ENCODE results near the gene OSBPL10.
"Not testable (repeated sequence)": the region's sequence is repeated elsewhere in the genome, so short reads cannot be mapped to it uniquely, and the experiment has no call there.

Gene OSBPL10

DNA sequence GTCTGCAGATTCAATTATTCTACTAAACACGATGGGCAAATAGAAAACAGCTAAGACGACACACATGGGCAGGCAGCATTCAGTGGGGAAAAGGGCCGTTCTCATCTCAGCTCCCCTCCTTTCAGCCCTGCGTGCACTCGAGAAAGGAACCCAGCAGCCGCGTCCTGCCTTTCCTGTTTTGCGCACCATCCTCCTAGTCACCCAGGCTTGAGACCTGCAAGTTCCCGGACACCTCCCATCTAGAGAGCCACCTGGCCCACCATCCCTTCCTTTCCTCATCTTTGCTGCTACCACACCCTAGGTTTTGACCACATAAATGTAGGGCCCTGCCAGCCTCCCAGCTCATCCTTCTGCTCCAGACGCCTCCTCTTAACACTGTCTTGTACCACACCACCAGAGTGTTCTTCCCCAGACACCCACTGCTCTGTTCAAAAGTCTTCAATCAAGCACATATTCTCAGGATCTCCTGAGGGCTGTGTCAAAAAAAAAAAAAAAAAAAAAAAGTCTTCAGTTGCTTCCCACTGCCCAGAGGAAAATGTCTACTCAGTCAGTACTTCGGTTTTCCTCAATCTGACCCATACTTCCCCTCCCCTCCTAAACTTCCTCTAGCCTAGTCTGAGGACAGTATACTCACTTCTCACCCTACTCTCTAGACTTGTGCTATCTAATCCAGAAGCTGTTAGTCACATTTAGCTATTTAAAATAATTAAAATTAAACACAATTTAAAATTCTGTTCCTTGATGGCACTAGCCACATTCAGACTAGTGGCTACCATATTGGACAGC, 266.4 kb downstream of the OSBPL10 start:
- in situ Hi-C loops (cut with MboI; ENCODE audit: low sequenced_read_pairs) = no loop called here

DNA sequence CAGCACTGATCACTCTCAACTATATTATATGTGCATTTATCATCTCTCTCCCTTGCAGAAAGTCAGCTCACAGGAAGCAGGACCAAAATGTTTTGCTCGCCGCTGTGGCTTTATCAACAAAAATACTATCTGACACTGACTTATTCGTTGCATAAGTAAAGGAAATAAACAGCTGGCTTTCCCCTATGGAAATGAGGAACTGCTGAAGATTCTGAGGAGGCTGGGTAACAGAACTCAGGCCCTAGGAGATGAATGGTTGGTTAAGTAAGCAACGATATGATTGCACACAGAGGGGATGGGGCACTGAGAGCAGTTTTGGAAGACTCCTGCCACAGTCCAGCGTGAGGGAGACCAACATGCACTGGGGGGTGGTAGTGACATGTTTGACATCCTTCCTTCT, 267.2 kb downstream of the OSBPL10 start:
- in situ Hi-C loops (cut with MboI; ENCODE audit: low sequenced_read_pairs) = no loop called here

DNA sequence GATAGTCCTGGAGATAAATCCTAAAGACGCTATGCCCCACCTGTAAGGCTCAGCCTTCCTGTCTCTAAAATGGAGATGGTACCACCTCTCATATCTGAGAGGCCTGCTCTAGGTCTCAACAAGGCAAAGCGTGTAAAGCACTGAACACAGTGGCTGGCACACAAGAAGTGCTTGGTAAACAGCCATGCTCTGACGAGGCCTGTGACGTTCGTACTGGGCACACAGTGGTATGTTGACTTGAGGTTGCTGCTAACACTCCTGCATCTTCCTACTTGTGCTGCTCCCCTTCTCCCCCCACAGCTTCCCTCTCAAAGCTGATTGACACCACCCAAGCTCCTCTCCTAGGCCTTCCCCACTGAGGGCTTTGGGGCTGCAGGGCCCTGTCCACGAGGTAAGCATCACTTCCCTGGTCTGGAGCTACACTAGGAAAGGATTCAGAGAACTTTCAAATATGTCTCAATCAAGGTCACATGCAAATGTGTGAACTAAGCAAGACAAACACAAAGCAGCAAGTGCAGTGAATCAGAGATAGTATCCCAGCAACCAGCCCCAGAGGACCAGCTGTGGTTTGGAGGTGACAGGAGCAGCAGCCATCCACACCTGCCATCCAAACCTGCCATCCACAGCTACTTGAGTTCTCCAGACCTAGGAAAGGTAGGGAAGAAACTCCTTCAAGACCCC, 270.8 kb downstream of the OSBPL10 start:
- in situ Hi-C loops (cut with MboI; ENCODE audit: low sequenced_read_pairs) = no loop called here

DNA sequence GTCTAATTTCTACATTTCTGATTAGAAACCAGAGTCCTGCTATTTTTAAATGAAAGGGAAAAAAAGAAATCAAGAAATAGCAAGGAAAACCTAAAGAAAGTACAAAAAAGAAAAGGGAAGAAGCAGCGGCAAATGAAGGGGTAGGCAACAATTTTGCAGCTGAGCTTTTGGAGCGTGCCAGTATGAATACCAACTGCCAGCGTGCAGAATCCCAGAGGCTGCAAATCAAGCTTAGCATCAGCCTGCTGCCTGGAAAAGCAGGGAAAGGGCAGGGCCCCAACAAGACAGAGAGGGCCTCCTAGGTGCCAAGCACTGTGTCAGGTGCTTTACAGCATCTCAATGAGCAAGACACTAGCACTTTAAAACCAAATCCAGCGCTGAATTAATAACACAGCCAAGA, 271.5 kb downstream of the OSBPL10 start:
- in situ Hi-C loops (cut with MboI; ENCODE audit: low sequenced_read_pairs) = no loop called here

DNA sequence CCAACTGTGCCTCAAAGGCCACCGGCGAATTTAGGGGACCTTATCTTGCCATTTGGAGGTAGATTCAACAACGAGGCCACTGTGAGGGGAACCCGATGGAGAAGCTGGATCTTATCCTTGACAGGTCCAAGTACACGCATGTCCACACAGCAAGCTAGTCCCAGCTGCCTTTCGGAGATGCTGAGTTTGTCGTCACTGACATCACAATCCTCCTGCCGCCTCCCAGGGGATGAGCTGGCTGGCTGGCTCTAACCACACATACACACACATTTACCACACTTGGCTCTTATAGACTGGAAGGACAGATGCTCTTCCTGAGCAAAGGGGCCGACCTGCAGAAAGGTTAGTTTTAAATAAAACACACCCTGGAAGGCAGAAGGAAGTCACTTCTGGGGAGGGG, 272.1 kb downstream of the OSBPL10 start:
- in situ Hi-C loops (cut with MboI; ENCODE audit: low sequenced_read_pairs) = no loop called here

DNA sequence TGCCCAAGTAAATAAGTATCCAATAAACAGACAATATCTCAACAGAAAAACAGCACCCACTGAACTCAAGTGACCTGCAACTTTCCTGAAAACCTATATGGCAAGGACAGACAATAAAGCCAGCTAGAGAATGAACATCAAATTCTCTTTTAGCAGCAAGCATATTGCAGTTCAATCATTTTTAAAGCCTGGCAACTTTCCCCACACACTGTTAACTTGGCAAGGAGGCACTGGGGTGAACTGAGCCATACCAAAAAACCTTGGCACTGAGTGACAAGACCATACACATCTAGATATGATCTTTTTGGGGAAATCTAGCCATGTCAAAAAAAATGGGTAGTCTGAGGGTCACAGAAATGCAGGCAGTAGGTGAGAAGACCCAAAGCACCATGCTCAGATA, 273.8 kb downstream of the OSBPL10 start:
- in situ Hi-C loops (cut with MboI; ENCODE audit: low sequenced_read_pairs) = no loop called here

DNA sequence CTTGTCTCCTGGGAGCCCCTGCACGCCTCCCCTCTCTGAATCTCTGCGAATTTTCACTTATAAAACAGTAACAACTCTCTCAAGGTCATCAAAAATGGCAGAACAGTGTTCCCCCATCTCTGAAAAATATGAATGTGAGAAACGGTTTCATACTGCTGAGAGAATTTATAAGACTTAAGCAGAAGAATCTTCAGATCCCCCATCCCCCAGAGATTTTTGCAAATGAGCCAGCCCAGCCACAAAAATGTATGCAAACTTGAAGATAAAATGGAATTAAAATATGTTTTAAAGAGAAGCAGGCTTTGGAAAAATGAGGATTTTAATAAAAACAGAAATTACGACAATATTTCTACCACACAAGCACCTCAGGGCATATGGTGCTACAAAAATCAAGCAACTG, 275.3 kb downstream of the OSBPL10 start:
- in situ Hi-C loops (cut with MboI; ENCODE audit: low sequenced_read_pairs) = no loop called here

DNA sequence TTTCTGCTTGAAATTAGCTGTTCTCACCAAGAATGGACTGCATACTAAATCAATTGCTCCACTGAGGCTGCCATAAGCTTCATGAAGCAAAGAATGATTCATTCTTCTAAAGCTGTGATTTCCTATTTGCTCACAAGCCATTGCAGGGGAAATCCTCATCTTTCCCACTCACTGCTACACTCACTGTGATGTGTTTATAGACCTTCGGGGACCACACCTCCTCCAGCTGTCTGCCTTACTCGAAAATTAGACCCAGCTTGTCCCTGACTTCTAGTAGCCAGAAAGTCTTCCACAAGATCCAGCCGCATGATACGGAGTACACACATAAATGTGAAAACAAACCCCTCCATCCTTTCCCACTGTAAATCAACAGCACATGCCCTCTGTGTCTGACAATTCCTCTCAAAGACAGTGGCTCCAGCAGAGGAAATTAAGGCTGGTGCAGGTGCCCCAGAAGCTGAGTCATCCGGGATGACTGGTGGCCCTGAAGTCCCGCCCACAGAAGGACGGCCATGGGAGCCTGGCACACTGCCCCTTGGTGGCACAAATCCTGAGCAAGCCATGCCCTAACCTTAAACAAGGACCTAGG, 276.4 kb downstream of the OSBPL10 start:
- in situ Hi-C loops (cut with MboI; ENCODE audit: low sequenced_read_pairs) = no loop called here

DNA sequence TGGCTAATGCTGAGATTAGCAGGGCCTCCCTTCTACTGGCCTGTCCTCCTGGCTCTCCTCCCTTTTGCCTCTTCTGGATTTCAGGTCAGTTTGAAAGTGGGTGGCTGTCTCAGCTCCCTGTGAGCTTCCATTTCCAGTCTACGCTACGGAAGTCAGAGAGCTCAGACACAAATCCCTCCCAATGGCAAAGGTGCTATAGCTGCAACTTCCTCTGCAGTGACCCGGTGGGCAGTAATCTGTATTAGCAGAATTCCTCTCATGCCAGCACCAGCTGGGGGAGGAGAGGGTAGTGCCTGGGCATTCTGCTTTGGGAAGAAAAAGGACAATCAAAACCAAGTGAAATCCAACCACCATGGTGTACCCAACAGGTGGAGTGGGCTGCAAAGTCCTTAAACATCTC, 276.9 kb downstream of the OSBPL10 start:
- in situ Hi-C loops (cut with MboI; ENCODE audit: low sequenced_read_pairs) = no loop called here

DNA sequence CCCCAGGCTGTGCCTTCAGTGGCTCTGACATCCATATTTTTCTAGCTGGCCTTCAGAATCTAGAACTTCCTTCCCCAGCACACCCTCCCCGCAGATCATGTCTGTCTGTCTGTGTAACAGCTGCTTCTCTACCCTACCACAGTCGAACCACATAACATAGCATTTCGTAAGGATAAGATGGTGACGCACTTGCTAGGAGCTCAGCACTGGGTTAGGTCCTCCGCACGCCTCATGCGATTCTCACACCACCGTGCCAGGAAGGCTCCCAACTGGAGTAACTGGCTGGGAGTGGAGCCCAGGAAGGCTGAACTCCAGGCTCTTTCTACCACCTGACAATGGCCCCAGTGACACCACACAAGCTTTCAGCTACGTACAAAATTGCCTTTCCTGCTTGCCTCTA, 279.8 kb downstream of the OSBPL10 start:
- in situ Hi-C loops (cut with MboI; ENCODE audit: low sequenced_read_pairs) = no loop called here

DNA sequence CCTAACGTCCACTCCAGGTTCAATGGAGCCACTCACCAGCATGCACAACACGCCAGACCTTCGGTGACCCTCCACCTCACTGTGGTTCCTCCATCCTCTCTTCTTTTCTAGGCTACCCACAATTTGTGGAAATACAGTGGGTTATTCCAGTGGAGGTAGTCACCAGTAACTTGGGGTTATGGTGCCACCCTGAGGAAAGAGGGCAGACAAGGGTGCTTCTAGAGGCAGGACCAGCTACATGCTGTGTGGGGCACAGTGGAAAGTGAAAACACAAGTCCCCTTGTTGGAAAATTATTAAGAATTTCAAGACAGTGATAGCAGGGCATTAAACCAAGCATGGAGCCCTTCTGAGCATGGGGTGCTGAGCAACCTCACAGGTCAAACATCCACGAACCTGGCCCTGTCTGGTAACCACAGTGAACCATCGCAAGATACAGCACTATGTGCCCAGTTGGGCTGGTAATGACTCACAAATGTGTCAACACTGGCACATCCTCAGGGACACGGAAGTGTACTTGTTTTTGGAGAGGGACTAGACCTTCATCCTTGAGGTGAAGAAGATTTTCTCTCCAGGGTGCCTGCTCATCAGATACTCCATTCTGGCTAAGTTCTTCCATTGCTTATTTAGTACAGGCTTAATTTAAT, 281.6 kb downstream of the OSBPL10 start:
- in situ Hi-C loops (cut with MboI; ENCODE audit: low sequenced_read_pairs) = no loop called here

DNA sequence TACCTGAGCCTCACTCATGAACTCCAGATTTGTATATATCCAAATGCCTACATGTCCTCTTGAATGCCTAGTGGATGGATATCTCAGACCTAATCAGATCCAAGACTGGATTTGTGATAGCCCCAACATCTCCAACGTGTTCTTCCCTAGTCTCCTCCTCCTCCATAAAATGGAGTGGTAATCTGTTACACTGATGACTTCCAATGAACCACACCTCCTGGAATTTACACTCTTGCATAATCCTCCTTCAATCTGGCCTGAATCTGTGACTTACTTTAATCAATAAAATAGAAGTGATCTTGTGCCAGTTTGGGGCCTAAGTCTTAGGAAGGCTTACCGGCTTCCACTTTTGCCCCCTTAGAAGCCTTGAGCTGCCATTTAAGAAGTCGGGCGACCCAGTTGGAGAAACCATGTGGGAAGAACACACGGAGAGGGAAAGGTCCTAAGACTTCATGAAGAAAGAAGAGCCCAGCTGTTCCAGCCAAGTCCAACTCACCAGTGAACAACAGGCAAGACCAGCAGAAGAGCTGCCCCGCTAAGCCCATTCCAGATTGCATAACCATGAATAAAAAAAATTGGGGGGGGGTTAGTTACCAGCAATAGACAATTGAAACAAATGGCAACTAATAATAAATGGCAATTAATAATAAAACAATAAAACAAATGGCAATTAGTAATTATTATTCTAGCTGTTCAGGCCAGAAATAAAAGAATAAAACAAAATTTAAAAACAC, 284.1 kb downstream of the OSBPL10 start:
- in situ Hi-C loops (cut with MboI; ENCODE audit: low sequenced_read_pairs) = no loop called here

DNA sequence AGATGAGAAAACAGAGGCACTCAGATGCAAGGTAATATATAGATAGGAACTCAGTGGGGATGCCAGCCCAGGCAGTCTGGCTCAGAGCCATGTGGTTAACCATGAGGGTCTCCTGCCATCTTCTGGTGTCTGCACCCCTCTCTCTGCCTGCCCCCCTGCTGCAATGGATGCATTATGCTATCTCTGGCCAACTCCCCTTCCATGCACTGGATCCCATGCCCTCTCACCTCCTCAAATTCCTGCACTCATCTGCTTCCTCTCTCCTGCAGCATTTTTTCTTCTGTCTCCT, 285.1 kb downstream of the OSBPL10 start:
- in situ Hi-C loops (cut with MboI; ENCODE audit: low sequenced_read_pairs) = no loop called here

DNA sequence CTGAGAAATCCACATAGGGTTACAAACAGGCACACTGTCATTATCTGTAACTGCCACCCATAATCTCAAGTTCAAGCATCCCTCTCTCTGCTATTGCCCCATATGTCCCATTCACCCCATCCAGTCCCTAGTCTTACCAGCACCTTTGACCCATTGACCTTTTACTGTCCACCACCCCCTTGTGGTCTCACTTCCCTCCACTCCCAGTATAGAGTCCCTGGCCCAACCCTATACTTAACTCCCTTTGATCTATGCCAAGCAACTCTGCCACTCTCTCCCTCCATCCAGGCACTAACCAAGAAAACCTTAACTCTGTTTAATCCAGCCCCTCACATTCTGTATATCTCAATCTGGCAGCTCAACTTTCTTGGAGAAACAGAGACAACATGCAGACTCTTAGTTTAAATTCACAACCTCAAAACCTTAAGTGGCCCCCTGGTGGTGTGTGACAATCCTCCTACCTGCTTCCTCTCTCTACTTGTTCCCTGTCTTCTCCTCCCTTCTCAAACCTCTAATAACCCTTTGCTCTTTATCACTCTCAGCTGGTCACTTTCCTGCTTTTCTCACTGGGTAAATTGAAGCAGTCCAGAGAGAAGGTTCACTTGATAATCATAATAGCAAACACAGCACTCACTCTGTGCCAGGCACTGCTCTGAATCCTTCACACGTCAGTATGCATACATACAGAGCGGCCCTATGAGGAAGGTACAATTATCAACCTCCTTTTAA, 285.6 kb downstream of the OSBPL10 start:
- in situ Hi-C loops (cut with MboI; ENCODE audit: low sequenced_read_pairs) = no loop called here

DNA sequence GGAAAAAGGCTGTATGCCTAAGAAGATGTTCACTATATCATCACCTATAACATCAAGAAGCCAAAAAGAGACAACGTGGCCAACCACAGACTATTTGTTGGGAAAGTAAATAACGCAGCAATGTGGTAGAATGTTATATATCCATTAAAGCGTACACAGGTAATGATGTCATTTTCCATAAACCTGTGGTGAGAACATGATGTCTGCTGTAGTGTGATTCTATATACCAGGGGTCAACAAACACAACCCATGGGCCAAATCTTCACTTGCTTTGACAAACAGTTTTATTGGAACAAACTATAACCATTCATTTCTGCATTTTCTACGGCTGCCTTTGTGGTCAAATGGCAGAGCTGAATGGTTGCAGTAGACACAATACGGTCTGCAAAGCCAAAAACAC, 287.7 kb downstream of the OSBPL10 start:
- in situ Hi-C loops (cut with MboI; ENCODE audit: low sequenced_read_pairs) = no loop called here

DNA sequence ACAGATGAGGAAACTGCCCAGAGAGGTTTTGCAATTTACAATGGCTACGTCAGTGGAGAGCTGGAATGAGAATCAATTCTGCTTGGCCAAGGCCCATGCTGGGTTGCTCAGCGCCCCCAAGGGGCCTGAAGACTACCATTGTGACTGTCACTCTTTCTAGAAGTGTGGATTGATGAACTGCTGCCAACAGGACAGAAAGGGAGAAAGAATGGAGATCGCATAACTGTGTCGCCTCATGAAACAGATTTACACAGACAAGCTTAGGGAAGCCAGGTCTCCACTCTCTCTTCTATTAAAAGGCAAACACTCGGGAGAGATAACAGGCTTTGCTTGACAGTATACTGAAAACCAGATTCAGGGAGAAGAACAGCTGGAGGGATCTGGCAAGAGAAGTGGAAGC, 288.3 kb downstream of the OSBPL10 start:
- in situ Hi-C loops (cut with MboI; ENCODE audit: low sequenced_read_pairs) = no loop called here

DNA sequence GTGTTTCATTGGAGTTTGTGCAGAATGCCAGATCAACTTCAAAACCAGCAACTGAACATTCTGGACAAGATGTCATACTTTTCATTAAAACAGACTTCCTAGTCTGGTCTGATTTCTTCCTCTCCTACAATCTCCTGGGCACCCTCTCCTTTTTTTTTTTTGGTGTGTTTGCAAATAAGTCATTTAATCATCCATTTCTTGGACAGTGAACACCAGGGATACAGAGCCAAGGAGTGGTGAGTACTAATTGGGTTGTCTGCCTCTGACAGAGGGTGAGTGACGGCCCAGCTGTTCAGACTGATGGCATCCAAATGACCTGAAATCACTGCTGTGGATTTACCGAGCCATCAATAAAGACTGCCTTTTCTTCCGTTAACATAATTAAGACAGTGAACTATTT, 290.3 kb downstream of the OSBPL10 start:
- in situ Hi-C loops (cut with MboI; ENCODE audit: low sequenced_read_pairs) = no loop called here

DNA sequence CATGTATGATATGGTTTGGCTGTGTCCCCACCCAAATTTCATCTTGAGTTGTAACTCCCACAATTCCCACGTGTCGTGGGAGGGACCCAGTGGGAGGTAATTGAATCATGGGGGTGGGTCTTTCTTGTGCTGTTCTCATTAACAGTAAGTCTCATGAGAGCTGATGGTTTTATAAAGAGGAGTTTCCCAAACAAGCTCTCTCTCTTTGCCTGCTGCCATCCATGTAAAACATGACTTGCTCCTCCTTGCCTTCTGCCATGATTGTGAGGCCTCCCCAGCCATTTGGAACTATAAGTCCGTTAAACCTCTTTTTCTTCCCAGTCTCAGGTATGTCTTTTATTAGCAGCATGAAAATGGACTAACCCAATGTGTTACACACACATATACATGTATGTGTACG, 291.5 kb downstream of the OSBPL10 start:
- in situ Hi-C loops (cut with MboI; ENCODE audit: low sequenced_read_pairs) = not testable (repeated sequence)

DNA sequence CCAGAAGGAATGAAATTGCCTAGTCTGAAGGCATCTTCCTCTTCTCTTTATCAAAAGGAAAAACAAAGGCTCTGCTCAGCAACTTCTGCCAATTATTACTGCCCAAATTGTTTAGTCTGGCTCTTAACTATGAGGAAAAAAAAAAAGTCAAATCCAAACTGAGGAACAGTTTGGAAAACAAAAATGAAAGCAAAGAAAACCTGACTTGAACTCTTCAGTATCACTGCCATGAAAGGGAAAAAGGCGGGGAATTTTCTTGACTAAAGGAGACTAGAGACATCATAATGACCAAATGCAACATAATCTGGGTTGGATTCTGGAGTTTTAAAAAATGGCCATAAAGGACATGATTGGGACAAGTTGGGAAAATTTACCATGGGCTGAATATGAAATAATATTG, 292.1 kb downstream of the OSBPL10 start:
- in situ Hi-C loops (cut with MboI; ENCODE audit: low sequenced_read_pairs) = no loop called here

DNA sequence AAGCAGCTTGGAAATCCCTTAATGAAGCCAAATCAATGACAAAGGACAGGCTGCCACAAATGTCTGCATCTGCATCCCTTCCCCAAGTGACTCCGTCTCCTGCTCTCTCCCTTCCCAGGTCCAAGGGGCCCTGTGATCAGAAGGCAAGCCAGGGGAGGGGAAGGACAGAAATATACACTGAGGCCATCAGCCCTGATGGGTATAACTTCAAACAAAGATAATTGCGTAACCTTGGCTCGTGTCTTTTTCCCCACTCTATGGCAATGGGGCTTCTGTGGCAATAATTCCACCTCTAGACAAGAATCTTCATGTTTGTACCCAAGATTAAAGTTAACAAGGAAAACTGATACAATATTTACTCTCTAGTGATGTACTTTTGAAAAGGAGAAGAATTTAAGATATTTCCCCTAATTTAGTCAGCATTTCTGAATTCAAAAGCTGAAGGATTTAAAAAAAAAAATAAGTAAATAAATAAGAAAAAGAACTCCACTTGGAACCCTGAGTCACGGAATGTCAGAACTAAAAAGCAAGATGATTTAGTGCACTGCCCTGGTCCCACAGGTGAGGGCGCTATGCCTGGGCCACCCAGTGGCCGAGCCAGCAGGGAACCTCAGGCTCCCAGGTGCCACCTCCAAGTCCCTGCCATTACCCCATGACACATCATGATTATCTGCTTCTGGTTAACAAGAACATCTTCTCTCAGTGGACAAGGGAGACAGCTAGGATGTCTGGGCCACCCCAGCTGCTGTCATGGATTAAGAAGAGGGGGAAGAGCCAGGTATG, 293.9 kb downstream of the OSBPL10 start:
- in situ Hi-C loops (cut with MboI; ENCODE audit: low sequenced_read_pairs) = no loop called here

Data from hTERT RPE-1 (cell line).